Urinary bladder (tissue), 4 donors: ENCODE results near the gene TIFAB. TPM values are rescaled to one million over a fixed set of nuclear protein-coding genes. Genes with fewer than 3 reads are reported as not detected.

Experiments used
- DNase-seq: peaks from one replicate; pipeline ENCODE4 v3.0.0-alpha.2; 2015; ENCODE audit errors: extremely low spot score
- H3K27ac ChIP-seq: one replicate; pipeline ENCODE4 v1.5.1; 2013; ENCODE audit warnings: low read depth, mild to moderate bottlenecking, moderate library complexity
- H3K36me3 ChIP-seq: one replicate; pipeline ENCODE4 v1.6.1; 2013; ENCODE audit warnings: mild to moderate bottlenecking, moderate library complexity; ENCODE audit not compliant: insufficient read depth
- H3K4me1 ChIP-seq: one replicate; pipeline ENCODE4 v1.6.1; 2013; ENCODE audit warnings: mild to moderate bottlenecking, moderate library complexity; ENCODE audit not compliant: insufficient read depth
- H3K4me3 ChIP-seq: one replicate; pipeline ENCODE4 v1.5.1; 2013; ENCODE audit warnings: low read depth, low read length
- WGBS: extraction: QIAGEN DNeasy Blood & Tissue Kit; methylation state at CpG from one replicate; pipeline ENCODE4 v1.1.7; 2013; 5-methylcytosine and 5-hydroxymethylcytosine counted together
- polyA plus RNA-seq: library from polyadenylated mRNA; stranded (reverse); fragments of 200-250 nt; gene quantifications from one replicate; pipeline ENCODE4 v1.2.3, GENCODE V29; 2013
- total RNA-seq: library from RNA; depleted of rRNA; stranded (reverse); fragments of >200 nt; gene quantifications from one replicate; pipeline ENCODE4 v1.2.3, GENCODE V29; 2014
- donor health status: healthy with polysubstance abuse.
- donor health status: healthy.

Gene TIFAB
- total and polyA plus RNA-seq, 2 donors: 0.05 to 0.37 TPM

DNA sequence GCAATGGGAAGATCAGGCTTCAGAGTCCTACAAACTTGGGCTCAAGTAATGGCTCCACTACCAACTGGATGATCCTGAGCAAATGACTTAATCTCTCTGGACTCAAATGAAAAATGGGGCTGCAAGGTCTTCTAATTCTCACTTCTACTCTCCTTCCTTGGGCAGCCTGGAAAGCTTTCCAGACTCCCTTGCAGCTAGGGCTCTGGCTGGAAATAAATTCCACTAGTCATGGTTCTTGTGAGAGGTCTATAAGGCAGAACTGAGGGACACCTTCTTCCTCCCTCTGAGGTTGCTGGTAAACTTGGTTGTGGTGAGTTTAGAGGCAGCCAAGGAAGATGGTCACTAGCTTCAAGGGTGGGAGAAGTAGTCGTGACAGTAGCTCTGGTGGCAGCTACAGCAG is 23.6 kb downstream of the TIFAB start:
- Histone ChIP-seq H3K27ac (no peak overlapping the region), H3K4me3 (no peak overlapping the region), H3K36me3 (no peaks in the 10 kb centered on the region), H3K4me1 (no peaks in the 10 kb centered on the region)
- 80% methylated on average over 1 of the region's 1 CpG for WGBS
- no peak for DNase-seq

DNA sequence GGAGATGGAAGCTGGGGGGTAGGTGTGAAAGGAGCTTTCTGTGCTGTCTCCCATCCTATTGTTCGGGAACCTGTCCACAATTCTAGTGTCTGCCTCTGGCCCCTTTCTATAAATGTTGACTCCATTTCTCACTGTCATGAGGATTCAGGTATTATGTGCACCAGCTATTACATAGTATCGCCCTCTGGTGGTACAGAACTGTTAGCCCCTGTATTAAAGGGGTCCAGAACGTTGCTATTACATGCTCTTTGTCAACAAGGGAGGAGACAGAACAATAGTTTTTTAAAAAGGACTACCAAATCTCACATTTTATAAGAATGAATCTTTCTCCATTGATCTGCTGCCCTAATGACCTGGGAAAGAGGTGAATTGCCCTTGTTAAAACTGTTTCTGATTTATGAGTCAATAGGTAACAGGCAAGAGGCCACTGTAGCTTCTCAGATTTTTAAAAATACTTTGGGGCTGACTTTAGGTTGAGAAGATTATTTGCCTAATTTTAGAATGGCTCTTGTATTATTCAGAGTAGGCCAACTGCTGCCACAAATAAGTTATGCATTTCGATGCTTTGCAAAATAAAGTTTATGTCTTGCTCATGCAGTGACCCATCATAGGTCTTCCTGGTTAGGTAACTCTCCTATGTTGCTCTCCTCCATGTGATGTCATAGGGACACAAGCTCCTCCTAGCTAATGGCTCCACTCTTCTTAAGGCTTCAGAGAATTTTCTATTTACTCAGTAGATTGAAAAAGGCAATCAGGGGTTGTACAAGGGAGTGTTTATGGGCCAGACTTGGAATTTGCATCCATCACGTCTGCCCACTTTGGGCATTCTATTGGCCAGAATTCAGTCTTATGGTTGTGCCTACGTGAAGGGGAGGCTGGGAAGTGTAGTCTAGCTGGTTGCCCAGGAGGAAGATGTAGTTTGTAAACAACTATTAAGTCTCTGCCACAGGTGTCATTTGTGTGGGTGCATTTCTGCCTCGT is 25.8 kb downstream of the TIFAB start:
- WGBS: 70% methylated on average over 7 of the region's 7 CpGs
- no peak overlapping the region for H3K27ac ChIP-seq
- no peaks in the 10 kb centered on the region for H3K36me3 ChIP-seq
- H3K4me3 ChIP-seq: no peak overlapping the region
- no peak for DNase-seq
- no peaks in the 10 kb centered on the region for H3K4me1 ChIP-seq

DNA sequence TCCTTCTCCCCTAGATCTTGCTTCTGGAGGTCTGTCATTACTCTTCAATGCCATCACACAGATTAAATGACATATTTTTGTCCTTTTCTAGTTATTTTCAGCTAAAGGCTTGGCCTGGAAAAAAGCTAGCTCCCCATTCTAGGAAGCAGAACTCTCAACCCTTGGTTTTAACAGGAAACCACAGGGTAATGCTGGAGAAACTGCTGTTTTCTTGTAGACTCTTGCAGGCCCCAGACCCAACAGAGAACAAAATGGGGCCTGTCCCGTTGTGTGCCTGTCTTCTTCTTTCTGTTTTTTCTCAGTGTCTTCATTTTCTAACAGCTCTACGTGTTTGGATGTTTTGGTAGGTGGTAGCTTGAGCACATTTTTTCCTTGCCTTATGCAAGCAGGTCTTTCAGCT is 26.5 kb downstream of the TIFAB start:
- no peak overlapping the region for H3K27ac ChIP-seq
- 60% methylated on average over 2 of the region's 2 CpGs for WGBS

DNA sequence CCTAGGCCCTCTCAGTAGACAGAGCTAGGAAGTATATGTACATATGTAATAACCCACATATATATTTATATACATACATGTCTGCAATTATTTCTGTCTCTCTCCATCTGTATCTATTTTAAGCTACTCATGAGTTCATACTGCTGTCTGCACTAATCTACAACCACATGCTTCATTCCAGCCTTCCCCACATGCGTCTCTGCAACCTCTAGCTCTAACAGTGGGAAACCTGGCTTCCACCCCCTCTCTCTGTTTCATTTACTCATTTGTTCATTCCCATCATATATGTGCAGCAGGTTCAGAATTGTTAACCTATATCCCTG is 28.3 kb downstream of the TIFAB start:
- no peak for DNase-seq
- 89% methylated on average over 1 of the region's 1 CpG for whole genome bisulfite sequencing
- H3K4me1 ChIP-seq: no peaks in the 10 kb centered on the region
- no peak overlapping the region for H3K4me3 ChIP-seq
- no peak overlapping the region for H3K27ac ChIP-seq
- H3K36me3 ChIP-seq: no peaks in the 10 kb centered on the region

More for the DNA sequence above, 26.5 kb downstream of the TIFAB start:
- no peak overlapping the region for H3K4me3 ChIP-seq
- no peak for DNase-seq
- H3K36me3 ChIP-seq: no peaks in the 10 kb centered on the region
- H3K4me1 ChIP-seq: no peaks in the 10 kb centered on the region

DNA sequence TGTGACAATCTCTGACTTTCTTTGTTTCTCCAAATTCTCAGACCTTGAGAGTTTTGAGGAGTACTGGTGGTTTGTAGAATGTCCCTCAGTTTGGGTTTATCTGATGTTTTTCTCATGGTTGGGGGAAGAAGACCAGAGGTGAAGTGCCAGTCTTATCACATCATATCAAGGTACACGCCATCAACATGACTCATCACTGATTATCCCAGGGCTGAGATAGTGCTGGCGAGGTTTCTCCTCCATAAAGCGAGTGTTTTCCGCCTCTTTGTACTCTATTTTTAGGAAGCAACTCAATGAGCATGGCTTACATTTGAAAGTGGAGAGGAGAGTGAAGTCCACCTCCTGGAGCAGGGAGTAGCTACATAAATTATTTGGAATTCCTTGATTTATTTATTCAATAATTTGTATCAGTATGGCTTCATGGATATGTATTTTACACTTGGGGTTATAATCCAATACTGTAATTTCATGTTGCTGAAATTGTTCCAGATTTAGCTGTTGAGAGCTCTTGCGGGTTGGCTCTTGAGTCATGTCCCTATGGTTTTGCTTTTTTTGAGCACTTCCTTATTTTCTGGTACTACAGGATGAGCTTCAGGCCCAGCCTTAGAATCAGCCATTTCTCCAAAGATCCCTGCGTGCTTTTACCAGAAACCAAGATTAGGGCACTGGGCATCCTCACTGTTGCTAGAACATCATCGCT is 28.9 kb downstream of the TIFAB start:
- WGBS: 78% methylated on average over 7 of the region's 7 CpGs
- no peak for DNase-seq
- no peak overlapping the region for H3K4me3 ChIP-seq

DNA sequence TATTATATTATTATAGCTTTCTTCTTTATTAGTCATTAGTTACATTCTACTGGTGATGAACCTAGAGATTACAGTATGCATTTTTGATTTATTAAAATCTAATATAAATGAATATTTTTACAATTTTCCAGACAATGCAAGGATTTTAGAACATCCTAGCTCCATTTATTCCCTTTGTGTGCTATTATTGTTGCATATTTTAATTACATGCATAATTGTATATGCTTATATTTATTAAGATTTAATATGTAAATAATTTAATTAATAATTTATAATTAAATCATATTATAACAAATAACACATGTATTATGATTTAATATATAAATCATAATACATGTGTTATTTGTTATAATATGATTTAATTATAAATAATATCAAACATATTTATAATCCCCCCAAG is 29.7 kb downstream of the TIFAB start:
- no peak overlapping the region for H3K27ac ChIP-seq
- no peaks in the 10 kb centered on the region for H3K36me3 ChIP-seq
- H3K4me1 ChIP-seq: no peaks in the 10 kb centered on the region

More for the DNA sequence above, 28.9 kb downstream of the TIFAB start:
- Histone ChIP-seq H3K27ac (no peak overlapping the region), H3K36me3 (no peaks in the 10 kb centered on the region), H3K4me1 (no peaks in the 10 kb centered on the region)

DNA sequence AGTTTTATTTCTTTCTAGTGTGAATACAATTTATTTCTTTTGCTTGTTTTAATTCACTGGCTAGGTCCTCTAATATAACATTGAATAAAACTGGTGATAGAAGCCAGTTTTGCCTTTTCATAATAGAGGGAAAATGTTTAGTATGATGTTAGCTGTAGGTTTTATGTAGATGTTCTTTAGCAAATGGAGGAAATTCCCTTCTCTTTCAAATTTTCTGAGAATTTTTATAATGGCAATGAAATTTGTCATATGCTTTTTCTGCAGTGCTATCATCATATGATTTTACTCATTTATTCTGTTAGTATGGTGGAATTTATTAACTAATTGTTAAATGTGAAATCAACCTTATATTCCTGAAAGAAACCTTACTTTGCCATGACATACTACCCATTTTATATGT is 35.1 kb downstream of the TIFAB start:
- DNase-seq: no peak
- H3K4me1 ChIP-seq: no peaks in the 10 kb centered on the region
- H3K27ac ChIP-seq: no peak overlapping the region
- H3K4me3 ChIP-seq: no peak overlapping the region
- no peaks in the 10 kb centered on the region for H3K36me3 ChIP-seq

More for the DNA sequence above, 29.7 kb downstream of the TIFAB start:
- no peak overlapping the region for H3K4me3 ChIP-seq
- no peak for DNase-seq

DNA sequence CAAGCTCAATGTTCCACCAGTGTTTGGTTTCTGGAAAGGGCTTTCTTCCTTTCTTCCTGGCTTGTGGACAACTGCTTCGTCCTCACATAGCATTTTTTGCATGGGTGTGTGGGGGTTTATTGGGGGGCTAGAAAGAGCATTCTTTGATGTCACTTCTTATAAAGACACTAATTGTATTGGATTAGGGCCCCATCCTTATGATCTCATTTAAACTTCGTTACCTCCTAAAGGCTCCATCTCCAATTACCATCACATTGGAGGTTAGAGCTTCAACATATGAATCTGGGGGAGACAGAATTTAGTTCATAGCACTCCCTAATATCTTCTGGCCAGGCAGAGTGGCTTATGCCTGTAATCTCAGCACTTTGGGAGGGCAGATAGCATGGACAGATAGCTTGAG is 47.1 kb downstream of the TIFAB start:
- H3K27ac ChIP-seq: no peak overlapping the region
- 86% methylated on average over 2 of the region's 2 CpGs for WGBS
- H3K4me3 ChIP-seq: no peak overlapping the region
- no peak for DNase-seq
- H3K36me3 ChIP-seq: no peaks in the 10 kb centered on the region
- no peaks in the 10 kb centered on the region for H3K4me1 ChIP-seq

DNA sequence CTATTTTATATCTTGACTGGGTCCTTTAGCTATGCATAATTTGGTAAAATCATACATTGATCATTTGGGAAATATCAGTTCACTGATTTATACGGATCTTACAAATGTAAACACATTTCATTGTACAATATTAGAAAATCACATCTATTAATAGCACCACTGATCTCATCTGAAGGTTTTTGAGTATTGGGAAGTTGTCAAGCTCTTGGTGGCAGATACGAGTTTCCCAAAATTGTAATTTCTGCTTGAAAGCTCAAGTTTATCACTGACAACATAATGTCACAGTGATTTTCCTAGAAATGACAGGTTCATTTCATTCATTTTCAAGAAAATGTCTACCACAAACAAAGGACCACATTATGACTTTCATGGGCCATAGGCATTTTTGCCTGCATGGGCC is 50.1 kb downstream of the TIFAB start:
- no peak overlapping the region for H3K4me3 ChIP-seq
- 87% methylated on average over 2 of the region's 2 CpGs for WGBS
- DNase-seq: no peak
- H3K4me1 ChIP-seq: peaks cover 4% of the 10 kb centered on the region
- no peaks in the 10 kb centered on the region for H3K36me3 ChIP-seq
- H3K27ac ChIP-seq: no peak overlapping the region

DNA sequence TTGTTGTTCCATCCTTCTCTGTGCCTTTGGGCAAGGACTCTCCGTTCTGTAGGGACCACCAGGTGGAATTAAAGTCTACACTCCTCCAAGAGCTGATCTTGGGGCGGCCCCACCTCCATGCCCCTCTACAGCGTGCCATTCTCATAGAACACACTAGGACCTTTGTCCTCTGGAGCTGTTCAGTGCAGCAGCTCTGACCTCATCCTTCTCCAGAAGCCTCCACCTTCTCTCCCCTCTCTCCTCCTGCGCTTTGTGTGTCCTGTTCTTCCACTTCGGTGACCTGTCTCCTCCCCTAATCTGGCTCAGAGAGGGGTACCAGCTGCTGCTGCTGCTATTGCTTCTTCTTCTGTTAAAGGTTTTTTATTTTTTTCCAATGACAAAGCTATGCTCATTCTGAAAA is 51.3 kb downstream of the TIFAB start:
- Histone ChIP-seq H3K4me1 (peaks cover 4% of the 10 kb centered on the region), H3K4me3 (no peak overlapping the region), H3K36me3 (no peaks in the 10 kb centered on the region), H3K27ac (no peak overlapping the region)
- 64% methylated on average over 5 of the region's 5 CpGs for WGBS
- DNase-seq: no peak

DNA sequence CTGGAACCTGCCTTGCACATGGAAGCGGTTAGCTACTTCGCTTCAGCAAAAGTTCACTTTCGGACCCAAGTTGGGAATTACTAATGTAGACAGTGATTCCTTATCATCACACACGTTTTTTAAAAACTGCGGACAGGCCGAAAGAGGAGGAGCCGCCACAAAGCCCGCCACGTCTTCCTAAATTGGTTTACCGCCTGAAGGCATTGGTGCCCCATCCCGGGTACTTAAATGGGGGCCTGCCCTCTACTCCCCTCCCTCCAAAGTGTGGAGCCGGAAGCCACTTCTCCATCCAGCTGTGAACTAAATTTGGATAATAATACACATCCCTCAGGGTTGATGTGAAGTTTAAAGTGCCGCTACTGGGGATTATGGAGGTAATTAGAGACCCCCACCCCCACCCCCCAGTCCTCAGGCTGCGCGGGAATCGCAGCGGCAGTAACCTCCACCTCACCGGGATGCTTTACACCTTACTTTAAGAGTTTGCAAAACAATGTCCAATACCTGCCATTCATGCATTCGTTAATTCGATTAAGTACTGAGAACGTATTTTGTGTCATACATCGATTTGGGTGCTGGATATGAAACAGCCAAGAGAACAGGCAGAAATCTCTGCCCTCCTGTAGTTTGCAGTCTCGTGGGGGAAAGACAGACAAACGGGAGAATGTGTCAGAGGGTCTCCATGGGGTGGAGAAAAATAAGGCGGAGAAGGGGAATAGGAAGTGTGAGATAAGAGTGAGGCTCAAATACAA is 52.2 kb downstream of the TIFAB start:
- Histone ChIP-seq H3K27ac (peak overlapping the region; percentile 93), H3K4me3 (peak overlapping the region; percentile 98), H3K4me1 (peaks cover 4% of the 10 kb centered on the region), H3K36me3 (no peaks in the 10 kb centered on the region)
- 29% methylated on average over 25 of the region's 25 CpGs for WGBS
- no peak for DNase-seq

DNA sequence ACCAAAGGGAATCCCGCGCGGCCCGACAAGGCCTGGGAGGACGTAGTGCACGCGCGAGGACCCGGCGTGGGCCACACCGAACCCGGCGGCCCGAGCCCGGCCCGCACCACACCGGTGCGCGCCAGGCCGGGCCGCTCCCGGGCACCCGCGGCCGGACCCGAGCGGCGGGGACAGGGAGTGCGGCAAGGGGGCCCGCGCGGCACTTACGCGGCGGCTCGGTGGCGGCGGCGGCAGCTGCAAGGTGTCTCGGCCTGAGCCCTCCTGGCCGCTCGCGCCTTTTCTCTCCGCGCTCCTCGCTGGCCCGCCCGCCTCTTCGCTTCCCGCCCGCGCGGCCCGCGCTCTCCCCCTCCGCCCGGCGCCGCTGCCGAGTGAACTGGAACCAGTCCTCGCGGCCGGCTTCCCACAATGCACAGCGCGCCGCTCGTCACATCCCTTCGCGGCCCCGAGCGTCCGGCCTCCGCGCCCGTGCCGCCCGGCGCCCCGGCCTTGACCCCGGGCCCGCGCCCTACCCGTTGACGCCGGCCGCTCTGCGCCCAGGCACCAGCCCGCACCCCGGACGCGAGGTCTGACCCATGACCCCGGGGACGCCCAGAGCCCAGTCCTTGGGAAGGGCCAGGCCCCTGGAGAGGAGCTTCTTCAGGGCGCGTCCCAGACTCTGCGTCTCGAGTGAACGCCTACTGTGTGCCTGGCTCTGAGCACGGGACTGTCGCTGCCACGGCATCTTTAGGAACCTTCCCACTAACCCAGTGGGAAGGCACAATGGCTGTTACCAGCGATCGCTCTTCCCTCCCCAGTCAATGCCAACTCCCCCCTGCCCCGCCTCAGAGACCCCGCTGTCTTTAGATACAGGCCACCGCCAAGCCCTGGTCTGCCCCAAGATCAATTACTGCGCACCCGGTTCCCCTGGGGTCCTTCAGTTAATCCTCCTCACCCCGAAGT is 53.0 kb downstream of the TIFAB start, which contains the start of gene MACROH2A1:
Gene MACROH2A1, minus strand, starts transcription at position 377 of the 939 bp plus-strand sequence. CDS start 10,138 bp downstream, outside the sequence.
- Histone ChIP-seq H3K36me3 (no peaks in the 10 kb centered on the region), H3K27ac (peak within 1 kb of the TSS; percentile 93), H3K4me1 (peaks cover 4% of the 10 kb centered on the region), H3K4me3 (peak within 1 kb of the TSS; percentile 98)
- peak; percentile 61 for DNase-seq
- WGBS: under 1% methylated on average over 108 of the region's 109 CpGs
